GM23338 (cell line): ENCODE measurements around the gene TMEM141. TPM values are rescaled to one million over a fixed set of nuclear protein-coding genes. Genes with fewer than 3 reads are reported as not detected.

ENCODE experiments used
- ATAC-seq: fragments of 200-7000 bp; cut with Tn5 transposase; 3 replicates; pipeline ENCODE4 v1.9.1; 2020
- DNase-seq: peaks from one replicate; pipeline ENCODE4 v3.0.0-alpha.2; 2015; ENCODE audit warnings: low spot score
- H2AFZ ChIP-seq: fragments of 200-600 bp; sonication (generic); 2 replicates; pipeline ENCODE4 v1.8.0; 2016; ENCODE audit warnings: antibody characterized with exemption, mild to moderate bottlenecking, moderate library complexity
- H3F3A ChIP-seq: fragments of 200-600 bp; sonication (generic); replicated peaks from 2 replicates; pipeline ENCODE4 v1.8.0; 2017; ENCODE audit warnings: antibody characterized with exemption, mixed run types, low read depth
- H3K27ac ChIP-seq: fragments of 200-600 bp; sonication (generic); 2 replicates; pipeline ENCODE4 v1.6.1; 2016; ENCODE audit warnings: low read depth
- H3K27me3 ChIP-seq: fragments of 200-600 bp; sonication (generic); 2 replicates; pipeline ENCODE4 v1.8.0; 2016; ENCODE audit warnings: mild to moderate bottlenecking, mixed run types, moderate library complexity; ENCODE audit not compliant: insufficient read depth
- H3K36me3 ChIP-seq: fragments of 200-600 bp; sonication (generic); 2 replicates; pipeline ENCODE4 v1.8.0; 2016; ENCODE audit warnings: mild to moderate bottlenecking; ENCODE audit not compliant: insufficient read depth
- H3K4me1 ChIP-seq: fragments of 200-600 bp; sonication (generic); 2 replicates; pipeline ENCODE4 v1.8.0; 2016; ENCODE audit warnings: mild to moderate bottlenecking, moderate library complexity; ENCODE audit not compliant: insufficient read depth
- H3K4me2 ChIP-seq: fragments of 200-600 bp; sonication (generic); 2 replicates; pipeline ENCODE4 v1.7.1; 2017; ENCODE audit warnings: mixed run types
- H3K4me3 ChIP-seq: fragments of 200-600 bp; sonication (generic); 2 replicates; pipeline ENCODE4 v1.6.1; 2016; ENCODE audit warnings: mixed run types
- H3K79me2 ChIP-seq: fragments of 200-600 bp; sonication (generic); replicated peaks from 2 replicates; pipeline ENCODE4 v1.8.0; 2017; ENCODE audit warnings: mild to moderate bottlenecking; ENCODE audit not compliant: insufficient read depth
- H3K9me2 ChIP-seq: fragments of 200-600 bp; sonication (generic); 2 replicates; pipeline ENCODE4 v1.8.0; 2017; ENCODE audit not compliant: insufficient read depth
- H4K20me1 ChIP-seq: fragments of 200-600 bp; sonication (generic); replicated peaks from 2 replicates; pipeline ENCODE4 v1.8.0; 2017; ENCODE audit warnings: mild to moderate bottlenecking; ENCODE audit not compliant: insufficient read depth
- H3K27ac Mint-ChIP-seq: 2 replicates; pipeline ENCODE4 v1.8.0; 2020; ENCODE audit warnings: inconsistent platforms, mild to moderate bottlenecking, moderate library complexity, mixed read lengths
- H3K27me3 Mint-ChIP-seq: 3 replicates; pipeline ENCODE4 v1.8.0; 2022; ENCODE audit warnings: low read depth, mild to moderate bottlenecking, moderate library complexity, mixed read lengths, inconsistent platforms; ENCODE audit not compliant: insufficient read depth, poor library complexity
- H3K36me3 Mint-ChIP-seq: 3 replicates; pipeline ENCODE4 v1.8.0; 2021; ENCODE audit warnings: low read depth, mild to moderate bottlenecking, inconsistent platforms, moderate library complexity, mixed read lengths
- H3K4me1 Mint-ChIP-seq: 3 replicates; pipeline ENCODE4 v1.8.0; 2020; ENCODE audit warnings: mild to moderate bottlenecking, inconsistent platforms, mixed read lengths
- H3K4me3 Mint-ChIP-seq: 3 replicates; pipeline ENCODE4 v1.8.0; 2021; ENCODE audit warnings: moderate library complexity, mild to moderate bottlenecking, inconsistent platforms, mixed read lengths
- H3K9me3 Mint-ChIP-seq: 3 replicates; pipeline ENCODE4 v1.8.0; 2020; ENCODE audit warnings: moderate library complexity, mild to moderate bottlenecking, inconsistent platforms, mixed read lengths
- CREB1 ChIP-seq: fragments of 250-450 bp; sonication (Bioruptor Pico); IDR thresholded peaks from 2 replicates; pipeline ENCODE4 v1.5.0; 2020; ENCODE audit warnings: low read depth, mild to moderate bottlenecking, moderate library complexity
- ETS1 ChIP-seq: IDR thresholded peaks from 2 replicates; pipeline ENCODE4 v1.6.1; 2016; ENCODE audit warnings: antibody characterized with exemption
- EZH2 ChIP-seq: fragments of 200-600 bp; sonication (generic); IDR thresholded peaks from one replicate; pipeline ENCODE4 v1.8.0; 2017; ENCODE audit warnings: antibody characterized with exemption, mild to moderate bottlenecking, low read depth; ENCODE audit not compliant: unreplicated experiment
- EZH2phosphoT487 ChIP-seq: fragments of 200-600 bp; sonication (generic); IDR thresholded peaks from one replicate; pipeline ENCODE4 v1.8.1; 2018; ENCODE audit warnings: antibody characterized with exemption; ENCODE audit not compliant: unreplicated experiment
- JUNB ChIP-seq: IDR thresholded peaks from one replicate; pipeline ENCODE4 v1.6.1; 2016; ENCODE audit warnings: antibody characterized with exemption; ENCODE audit not compliant: unreplicated experiment
- NANOG ChIP-seq: IDR thresholded peaks from 2 replicates; pipeline ENCODE4 v1.6.1; 2016; ENCODE audit warnings: antibody characterized with exemption, borderline replicate concordance
- POLR2AphosphoS5 ChIP-seq: IDR thresholded peaks from 2 replicates; pipeline ENCODE4 v1.6.1; 2016; ENCODE audit warnings: antibody characterized with exemption, low read depth
- ZNF114 ChIP-seq: fragments of 250-450 bp; sonication (Bioruptor Pico); IDR thresholded peaks from 2 replicates; pipeline ENCODE4 v1.5.0; 2020; ENCODE audit warnings: mild to moderate bottlenecking, moderate library complexity
- ZNF331 ChIP-seq: fragments of 250-450 bp; sonication (Bioruptor Pico); IDR thresholded peaks from 2 replicates; pipeline ENCODE4 v1.5.0; 2020; ENCODE audit warnings: low read depth, mild to moderate bottlenecking, moderate library complexity
- ZNF462 ChIP-seq: fragments of 250-450 bp; sonication (Bioruptor Pico); IDR thresholded peaks from 2 replicates; pipeline ENCODE4 v1.5.0; 2020; ENCODE audit warnings: mild to moderate bottlenecking, moderate library complexity
- polyA plus RNA-seq: library from polyadenylated mRNA; unstranded; fragments of >200 nt; fragmentation: Nextera tagmentation; extraction: Ambion mirVana; gene quantifications from 2 replicates; pipeline ENCODE4 v1.2.1, GENCODE V29; 2016
- total RNA-seq: library from RNA; depleted of rRNA; stranded (reverse); fragments of >200 nt; shearing (Covaris generic); gene quantifications from 2 replicates; pipeline ENCODE4 v1.2.3, GENCODE V29; 2014
- TF ChIP-seq, protein P1 (sequence below), 2 experiments: fragments of 200-600 bp in 1 of 2; sonication (generic) in 1 of 2; conservative IDR thresholded peaks; 2 replicates each; pipeline versions ENCODE4 v1.5.1 to v1.6.1; 2016 to 2017; ENCODE audit warnings: antibody characterized with exemption in 2 of 2, low read depth in 2 of 2, mild to moderate bottlenecking in 2 of 2, moderate library complexity in 1 of 2

Gene TMEM141
- total and polyA plus RNA-seq, 2 experiments from 2014 or later: 71.4 to 90.5 TPM

- TF ChIP-seq ZNF462 (no peak), NANOG (no peak), CREB1 (no peak), ZNF331 (CRISPR knock-in tag) (no peak), EZH2 (no peak), POLR2AphosphoS5 (no peak), JUNB (no peak), ZNF114 (CRISPR knock-in tag) (no peak)
Measured at GRCh38 chr9:136798708-136799078, 7.5 kb downstream of the TMEM141 start (continued).

DNA sequence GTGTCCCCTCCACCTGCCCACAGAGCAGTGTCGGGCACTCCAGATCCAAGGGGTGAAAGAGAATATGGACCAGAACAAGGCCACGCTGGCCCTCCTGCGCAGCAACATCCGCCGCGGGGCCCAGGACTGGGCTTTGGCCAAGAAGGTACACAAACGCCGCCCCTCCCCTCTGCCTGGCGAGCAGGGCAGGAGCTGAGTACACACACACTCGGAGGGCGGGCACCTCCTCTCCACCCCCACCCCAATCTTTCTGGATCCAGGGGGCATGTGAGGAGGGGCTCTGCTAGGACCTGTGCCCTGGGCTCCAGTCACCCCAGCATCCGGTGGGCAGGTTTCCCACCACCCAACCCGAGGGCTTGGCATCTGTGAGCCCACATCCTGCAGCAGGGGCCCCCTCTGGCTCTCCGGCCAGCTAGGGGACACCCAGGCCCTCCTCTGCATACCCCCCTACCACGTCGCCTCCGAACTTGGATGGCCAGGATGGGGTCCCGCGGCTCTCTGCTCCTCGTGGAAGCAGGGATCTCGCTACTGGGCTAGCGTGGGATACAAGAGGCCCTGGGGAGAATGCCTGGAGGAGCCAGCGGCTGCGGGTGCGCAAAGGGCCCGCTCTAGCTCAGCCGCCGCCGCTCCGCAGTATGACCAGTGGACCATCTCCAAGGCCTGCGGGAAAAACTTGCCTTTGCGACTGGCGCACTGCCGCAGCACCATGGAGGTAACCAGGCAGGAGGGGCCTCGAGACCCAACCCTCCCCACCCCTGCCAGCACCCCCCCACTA, 8.1 kb downstream of the TMEM141 start:
- Histone ChIP-seq H3K4me1 (peaks cover 16% of the 10 kb centered on the region), H3K4me2 (peak overlapping the region; percentile 99), H4K20me1 (no peaks in the 10 kb centered on the region; the same call in 1 of the 2 replicates), H3F3A (peaks cover 10% of the 10 kb centered on the region; the same call in 1 of the 2 replicates), H3K79me2 (no peaks in the 10 kb centered on the region), H3K27ac (no peak overlapping the region), H3K36me3 (no peaks in the 10 kb centered on the region), H3K9me2 (no peaks in the 10 kb centered on the region), H2AFZ (peak overlapping the region; percentile 89), H3K4me3 (peak overlapping the region; percentile 89), H3K27me3 (peaks cover 13% of the 10 kb centered on the region)
- peak; percentile 64 for DNase-seq
- H3K4me3 Mint-ChIP-seq: peak overlapping the region; percentile 88
- H3K36me3 Mint-ChIP-seq: no peaks in the 10 kb centered on the region; the same call in 2 of the 3 replicates
- H3K27me3 Mint-ChIP-seq: peaks cover 34% of the 10 kb centered on the region
- no peaks in the 10 kb centered on the region for H3K9me3 Mint-ChIP-seq
- no peak overlapping the region for H3K27ac Mint-ChIP-seq
- ATAC-seq: peak; percentile 22
- H3K4me1 Mint-ChIP-seq: peaks cover 21% of the 10 kb centered on the region
- no peak for TF ChIP-seq CREB1
- TF ChIP-seq ETS1: no peak
- no peak for TF ChIP-seq POLR2AphosphoS5
- TF ChIP-seq NANOG: no peak
- no peak for TF ChIP-seq ZNF331 (CRISPR knock-in tag)
- TF ChIP-seq, protein P1, sequence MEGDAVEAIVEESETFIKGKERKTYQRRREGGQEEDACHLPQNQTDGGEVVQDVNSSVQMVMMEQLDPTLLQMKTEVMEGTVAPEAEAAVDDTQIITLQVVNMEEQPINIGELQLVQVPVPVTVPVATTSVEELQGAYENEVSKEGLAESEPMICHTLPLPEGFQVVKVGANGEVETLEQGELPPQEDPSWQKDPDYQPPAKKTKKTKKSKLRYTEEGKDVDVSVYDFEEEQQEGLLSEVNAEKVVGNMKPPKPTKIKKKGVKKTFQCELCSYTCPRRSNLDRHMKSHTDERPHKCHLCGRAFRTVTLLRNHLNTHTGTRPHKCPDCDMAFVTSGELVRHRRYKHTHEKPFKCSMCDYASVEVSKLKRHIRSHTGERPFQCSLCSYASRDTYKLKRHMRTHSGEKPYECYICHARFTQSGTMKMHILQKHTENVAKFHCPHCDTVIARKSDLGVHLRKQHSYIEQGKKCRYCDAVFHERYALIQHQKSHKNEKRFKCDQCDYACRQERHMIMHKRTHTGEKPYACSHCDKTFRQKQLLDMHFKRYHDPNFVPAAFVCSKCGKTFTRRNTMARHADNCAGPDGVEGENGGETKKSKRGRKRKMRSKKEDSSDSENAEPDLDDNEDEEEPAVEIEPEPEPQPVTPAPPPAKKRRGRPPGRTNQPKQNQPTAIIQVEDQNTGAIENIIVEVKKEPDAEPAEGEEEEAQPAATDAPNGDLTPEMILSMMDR (conservative IDR thresholded peaks at IDR 0.05; ENCODE audit: low read depth in 2 of 2): no peak
- no peak for TF ChIP-seq EZH2
- TF ChIP-seq EZH2phosphoT487: no peak
- TF ChIP-seq ZNF114 (CRISPR knock-in tag): no peak
